Lower leg skin (tissue), 4 donors: ENCODE results near the gene VEZT. TPM values are rescaled to one million over a fixed set of nuclear protein-coding genes. Genes with fewer than 3 reads are reported as not detected.

ENCODE experiments used
- DNase-seq, 2 donors: peaks; one replicate each; pipeline ENCODE4 v3.0.0-alpha.2; 2019; ENCODE audit warnings: low spot score in 2 of 2
- H3K4me3 ChIP-seq: fragments of 200-600 bp; sonication (generic); 2 replicates; pipeline ENCODE4 v1.5.1; 2017; ENCODE audit warnings: mild to moderate bottlenecking, low read depth; ENCODE audit not compliant: poor library complexity, severe bottlenecking
- CTCF ChIP-seq, 3 donors: fragments of 450-650 bp; IDR thresholded peaks; one replicate each; pipeline ENCODE4 v1.5.1; 2016; ENCODE audit warnings: antibody characterized with exemption in 3 of 3, mild to moderate bottlenecking in 3 of 3, moderate library complexity in 2 of 3
- POLR2A ChIP-seq, 2 donors: fragments of 450-650 bp; IDR thresholded peaks; one replicate each; pipeline ENCODE4 v1.6.1; 2016 to 2017; ENCODE audit warnings: antibody characterized with exemption in 2 of 2, mild to moderate bottlenecking in 1 of 2, moderate library complexity in 1 of 2
- WGBS, 2 donors: methylation state at CpG; one replicate each; pipeline ENCODE4 v1.1.5; 2018; 5-methylcytosine and 5-hydroxymethylcytosine counted together
- intact Hi-C: fragments of 100-400 bp; cut with DNase I; formaldehyde crosslinking; loops from one replicate; pipeline ENCODE4 v1.15.0; 2023; ENCODE audit warnings: low total_unique reads
- total RNA-seq, 4 donors: library from RNA; depleted of rRNA; stranded (reverse); fragments of >200 nt; gene quantifications; one replicate each; pipeline ENCODE4 v1.1.0, GENCODE V29; 2016

The VEZT gene
- total RNA-seq, 4 donors from 2014 or later, result 40.6 to 95.9 (median 46.4) TPM

DNA sequence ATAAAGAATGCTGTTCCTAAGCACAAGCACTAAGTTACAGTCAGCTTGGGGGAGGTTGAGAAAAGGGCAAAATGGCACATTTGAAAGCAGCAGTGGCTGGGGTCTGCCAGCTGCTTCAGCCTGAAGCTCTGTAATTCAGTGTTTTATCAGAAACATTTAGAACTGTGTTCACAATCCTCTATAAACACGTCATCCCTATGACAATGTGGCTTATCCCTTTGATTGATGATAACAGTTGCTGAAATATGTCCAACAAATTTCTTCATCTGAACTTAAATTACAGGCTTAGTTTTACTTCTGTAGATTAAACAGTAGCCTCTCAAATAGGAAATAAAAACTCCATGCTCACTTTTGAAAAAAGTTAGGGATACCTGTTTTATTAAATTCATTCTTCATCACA, 108.8 kb downstream of the VEZT start:
- no peak for DNase-seq
- no peak for TF ChIP-seq POLR2A (IDR thresholded peaks at IDR 0.05)
- no peak for TF ChIP-seq CTCF (IDR thresholded peaks at IDR 0.05)
- 21 to 23% methylated on average over 1 of the region's 1 CpG for WGBS, 2 donors
- intact Hi-C loops, result no loop called here
- no peak overlapping the region for H3K4me3 ChIP-seq

- no peak for TF ChIP-seq POLR2A (IDR thresholded peaks at IDR 0.05)
- no peak for TF ChIP-seq CTCF (IDR thresholded peaks at IDR 0.05)
- H3K4me3 ChIP-seq, result no peak overlapping the region
- intact Hi-C loops, result no loop called here
- DNase-seq, result no peak
- 82 to 87% methylated on average over 5 of the region's 5 CpGs for WGBS, 2 donors
Observed at GRCh38 chr12:95326855-95327254, 109.2 kb downstream of the VEZT start.

- no peak overlapping the region for H3K4me3 ChIP-seq
- intact Hi-C loops, result no loop called here
- no peak for DNase-seq
- no peak for TF ChIP-seq CTCF (IDR thresholded peaks at IDR 0.05)
- TF ChIP-seq POLR2A (IDR thresholded peaks at IDR 0.05), result no peak
Observed at GRCh38 chr12:95328708-95329107, 111.1 kb downstream of the VEZT start.

DNA sequence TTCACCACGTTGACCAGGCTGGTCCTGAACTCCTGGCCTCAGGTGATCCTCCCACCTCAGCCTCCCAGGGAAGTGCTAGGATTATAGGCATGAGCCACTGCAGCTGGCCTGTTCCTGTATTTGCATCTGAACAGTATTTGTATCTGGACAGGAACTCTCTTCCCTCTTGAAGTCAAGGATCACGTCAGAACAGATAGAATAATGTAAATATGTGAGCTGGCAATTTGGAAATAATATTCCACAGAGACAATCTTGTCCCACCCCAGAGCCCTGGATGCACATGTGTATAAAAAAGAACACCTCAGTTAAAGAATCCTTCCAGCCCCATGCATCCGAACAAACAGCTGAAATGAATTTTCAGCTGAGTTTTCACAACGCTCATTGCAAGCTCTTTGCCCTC, 118.3 kb downstream of the VEZT start:
- 42 to 47% methylated on average over 4 of the region's 4 CpGs for WGBS, 2 donors
- TF ChIP-seq CTCF (IDR thresholded peaks at IDR 0.05) (no peak), POLR2A (IDR thresholded peaks at IDR 0.05) (no peak)
- intact Hi-C loops, result loop anchor here (10.0 kb wide), 1 partner anchor 221 kb away; no protein-coding TSS in a partner anchor
- H3K4me3 ChIP-seq, result no peak overlapping the region
- no peak for DNase-seq

DNA sequence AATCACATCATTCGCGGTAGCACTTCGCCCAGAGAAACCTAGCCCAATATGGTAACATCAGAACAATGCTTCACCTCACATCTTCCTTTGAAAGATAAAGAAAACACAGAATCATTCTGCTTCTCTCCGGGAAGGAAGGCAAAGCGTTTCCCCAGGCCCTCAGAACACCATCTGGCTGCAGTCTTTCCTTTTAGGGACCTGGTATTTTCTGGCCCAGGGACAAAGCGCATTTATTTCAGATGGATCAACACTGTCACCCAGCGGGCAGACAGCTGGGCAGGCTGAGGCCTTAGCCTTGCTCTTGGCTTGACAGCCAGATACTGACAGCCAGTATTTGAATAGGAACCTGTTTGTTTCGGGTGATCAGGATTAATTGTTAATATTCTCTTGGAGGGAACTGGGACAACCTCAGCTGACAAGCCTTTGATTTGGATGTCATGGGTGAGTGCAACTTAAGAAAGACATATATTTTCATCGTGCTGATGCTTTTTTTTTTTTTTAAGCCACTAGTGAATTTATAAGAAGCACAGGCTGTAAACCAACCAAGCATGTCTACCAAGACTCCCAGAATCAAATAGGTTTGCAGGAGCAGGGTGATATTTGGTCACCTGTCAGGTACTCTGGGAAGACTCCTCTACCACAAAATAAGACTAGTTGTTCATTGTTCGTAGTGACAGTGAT, 118.9 kb downstream of the VEZT start:
- no peak overlapping the region for H3K4me3 ChIP-seq
- TF ChIP-seq POLR2A (IDR thresholded peaks at IDR 0.05) (no peak), CTCF (IDR thresholded peaks at IDR 0.05) (no peak)
- WGBS, 2 donors, result 26 to 31% methylated on average over 10 of the region's 10 CpGs
- intact Hi-C loops, result loop anchor here (10.0 kb wide), 1 partner anchor 222 kb away; no protein-coding TSS in a partner anchor
- DNase-seq, result peak in 1 of 2 donors; percentile 49

GRCh38 chr12:95337146-95337545, 119.5 kb downstream of the VEZT start:
- 59 to 64% methylated on average over 5 of the region's 5 CpGs for WGBS, 2 donors
- no peak for TF ChIP-seq POLR2A (IDR thresholded peaks at IDR 0.05)
- no peak for TF ChIP-seq CTCF (IDR thresholded peaks at IDR 0.05)
- no peak overlapping the region for H3K4me3 ChIP-seq
- DNase-seq, result no peak
- intact Hi-C loops, result loop anchor here (10.0 kb wide), 1 partner anchor 222 kb away; no protein-coding TSS in a partner anchor
